IPS DF 4.7 (cell line): ENCODE measurements around the gene U2AF2.

Experiments used
- DNase-seq: peaks from one replicate; pipeline ENCODE4 v3.0.0-alpha.2; 2013; ENCODE audit warnings: low spot score; ENCODE audit errors: extremely low read depth

U2AF2 gene

GRCh38 chr19:55656988-55657747, 2.3 kb downstream of the U2AF2 start:
- no peak for DNase-seq

- DNase-seq, result no peak
Measured at GRCh38 chr19:55658846-55659459, 4.1 kb downstream of the U2AF2 start.

- DNase-seq, result no peak
Measured at GRCh38 chr19:55659822-55660221, 5.0 kb downstream of the U2AF2 start.

GRCh38 chr19:55660404-55660803, 5.6 kb downstream of the U2AF2 start:
- no peak for DNase-seq

- DNase-seq, result no peak
Measured at GRCh38 chr19:55660991-55661390, 6.2 kb downstream of the U2AF2 start.

GRCh38 chr19:55661826-55662225, 7.0 kb downstream of the U2AF2 start:
- DNase-seq, result no peak

GRCh38 chr19:55663846-55664536, 9.2 kb downstream of the U2AF2 start:
- DNase-seq, result no peak

GRCh38 chr19:55666343-55667005, 11.6 kb downstream of the U2AF2 start:
- no peak for DNase-seq

GRCh38 chr19:55667006-55667381, 12.2 kb downstream of the U2AF2 start:
- DNase-seq, result no peak

- no peak for DNase-seq
Measured at GRCh38 chr19:55667511-55667910, 12.7 kb downstream of the U2AF2 start.

GRCh38 chr19:55667958-55668357, 13.1 kb downstream of the U2AF2 start:
- DNase-seq, result no peak

- no peak for DNase-seq
Measured at GRCh38 chr19:55668603-55669348, 13.9 kb downstream of the U2AF2 start.

- DNase-seq, result no peak
Measured at GRCh38 chr19:55669418-55670279, 14.8 kb downstream of the U2AF2 start.

- DNase-seq, result no peak
Measured at GRCh38 chr19:55670280-55671053, 15.6 kb downstream of the U2AF2 start.

- no peak for DNase-seq
Measured at GRCh38 chr19:55671054-55671378, 16.2 kb downstream of the U2AF2 start.

GRCh38 chr19:55672418-55672817, 17.6 kb downstream of the U2AF2 start:
- DNase-seq, result no peak

- DNase-seq, result no peak
Measured at GRCh38 chr19:55673465-55673864, 18.6 kb downstream of the U2AF2 start.

- DNase-seq, result no peak
Measured at GRCh38 chr19:55673889-55674288, 19.1 kb downstream of the U2AF2 start.

- DNase-seq, result no peak
Measured at GRCh38 chr19:55674459-55674840, 19.6 kb downstream of the U2AF2 start.
